Measurements from ENCODE around the gene ZNF496. TPM values are rescaled to one million over a fixed set of nuclear protein-coding genes. Genes with fewer than 3 reads are reported as not detected.
"Not testable (repeated sequence)": the region's sequence is repeated elsewhere in the genome, so short reads cannot be mapped to it uniquely, and the experiment has no call there.

Gene ZNF496
- total and polyA plus RNA-seq, 11 donors: 6.2 to 37.9 (median 15.0) TPM

GRCh38 chr1:247375747-247376146 is 44.1 kb upstream of the ZNF496 start:
- H3K4me1 ChIP-seq: peaks cover 0 to 8% (median 0%) of the 10 kb centered on the region in 12 donors
- peaks cover 0 to 5% (median 0%) of the 10 kb centered on the region in 12 donors for H3K9me3 ChIP-seq
- intact Hi-C loops (cut with DNase I): loop anchor here in 3 of 10 donors (10.0 kb wide), 1 partner anchor 331 kb away; no protein-coding TSS in a partner anchor
- H3K27me3 ChIP-seq: peaks cover 0 to 8% (median 0%) of the 10 kb centered on the region in 9 donors
- DNase-seq (no peak), ATAC-seq (no peak)
- H3K27ac ChIP-seq: no peak overlapping the region
- TF ChIP-seq CTCF (IDR thresholded peaks at IDR 0.05): no peak
- no peak for TF ChIP-seq POLR2A (IDR thresholded peaks at IDR 0.05)
- H3K4me3 ChIP-seq: no peak overlapping the region
- no peaks in the 10 kb centered on the region for H3K36me3 ChIP-seq
- 86 to 90% (median 87%) methylated on average over 14 of the region's 14 CpGs for WGBS, 4 donors

- not testable (repeated sequence) for H3K27ac ChIP-seq, H3K4me3 ChIP-seq, H3K36me3 ChIP-seq, H3K9me3 ChIP-seq, ATAC-seq, H3K27me3 ChIP-seq, DNase-seq, H3K4me1 ChIP-seq
- WGBS, 4 donors: 87 to 90% (median 89%) methylated on average over 8 of the region's 8 CpGs
- intact Hi-C loops (cut with DNase I): loop anchor here in 7 of 10 donors (5.0 to 10.0 kb wide), 4 partner anchors 42 to 332 kb away; partner anchors contain the start of gene ZNF496 (in 3 of the 7)
These were observed 43.1 kb upstream of the ZNF496 start for GRCh38 chr1:247374651-247375334.

- WGBS, 4 donors: 9 to 15% (median 12%) methylated on average over 26 of the region's 26 CpGs
- Histone ChIP-seq H3K36me3 (no peaks in the 10 kb centered on the region), H3K4me1 (peaks cover 0 to 8% (median 0%) of the 10 kb centered on the region in 12 donors), H3K27ac (no peak overlapping the region), H3K4me3 (peak overlapping the region in 10 of 12 donors; percentile 29 to 63 (median 40)), H3K9me3 (no peaks in the 10 kb centered on the region), H3K27me3 (peaks cover 0 to 8% (median 0%) of the 10 kb centered on the region in 9 donors)
- peak in 3 of 4 donors; percentile 54 to 81 (median 68) for ATAC-seq
- peak; percentile 20 to 60 (median 48) for TF ChIP-seq CTCF (IDR thresholded peaks at IDR 0.05)
- TF ChIP-seq POLR2A (IDR thresholded peaks at IDR 0.05): no peak
- peak in 4 of 5 donors; percentile 37 to 68 (median 62) for DNase-seq
- intact Hi-C loops (cut with DNase I): loop anchor here in 7 of 10 donors (2.0 to 10.0 kb wide), 5 partner anchors 41 to 331 kb away; partner anchors contain the start of gene ZNF496 (in 4 of the 7)
These were observed 42.1 kb upstream of the ZNF496 start for GRCh38 chr1:247373721-247374141.

- H3K4me3 ChIP-seq: no peak overlapping the region
- intact Hi-C loops (cut with DNase I): loop anchor here in 7 of 10 donors (2.0 to 10.0 kb wide), 5 partner anchors 40 to 330 kb away; partner anchors contain the start of gene ZNF496 (in 4 of the 7)
- WGBS, 4 donors: 87 to 95% (median 93%) methylated on average over 16 of the region's 16 CpGs
- no peak for DNase-seq
- no peaks in the 10 kb centered on the region for H3K9me3 ChIP-seq
- TF ChIP-seq CTCF (IDR thresholded peaks at IDR 0.05): no peak
- TF ChIP-seq POLR2A (IDR thresholded peaks at IDR 0.05): no peak
- no peak for ATAC-seq
- no peak overlapping the region for H3K27ac ChIP-seq
- H3K4me1 ChIP-seq: peaks cover 0 to 17% (median 1%) of the 10 kb centered on the region in 12 donors
- peaks cover 0 to 8% (median 0%) of the 10 kb centered on the region in 9 donors for H3K27me3 ChIP-seq
- no peaks in the 10 kb centered on the region for H3K36me3 ChIP-seq
These were observed 40.2 kb upstream of the ZNF496 start for GRCh38 chr1:247371801-247372259.
